Measurements from ENCODE around the gene CD22. TPM values are rescaled to one million over a fixed set of nuclear protein-coding genes. Genes with fewer than 3 reads are reported as not detected.
A peak's percentile ranks its signal among the peaks of the same experiment; 100 is the strongest.

CD22 gene
- total and polyA plus RNA-seq, 3 donors from 2014 or later, result 10.1 to 15.0 (median 15.0) TPM

DNA sequence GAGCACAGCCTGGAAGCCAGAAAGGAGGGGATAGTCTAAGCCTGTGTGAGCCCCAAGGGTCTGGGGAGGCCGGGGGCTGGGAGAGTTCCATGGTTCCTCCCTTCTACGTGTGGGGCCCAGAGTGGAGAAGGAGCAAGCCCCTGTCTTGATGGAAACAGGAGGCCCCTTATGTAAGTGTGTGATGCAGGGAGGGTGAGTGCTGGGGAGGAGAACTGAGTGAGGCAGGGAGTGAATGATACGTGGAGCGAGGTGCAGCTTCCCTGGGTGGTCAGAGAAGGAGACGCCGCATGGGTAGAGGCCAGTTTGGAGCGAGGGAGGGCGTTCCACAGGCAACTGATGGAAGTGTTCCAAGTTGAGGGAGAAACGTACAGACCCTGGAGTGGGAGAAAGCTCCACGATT is 21.1 kb upstream of the CD22 start:
- DNase-seq, result peak; percentile 31
- H3K27ac ChIP-seq, result peak overlapping the region in 1 of 2 donors; percentile 56
- 40 to 44% methylated on average over 10 of the region's 10 CpGs for WGBS, 2 donors
- intact Hi-C loops (cut with DNase I; ENCODE audit: low total_unique reads), result no loop called here
- peaks cover 43% of the 10 kb centered on the region for H3K4me1 ChIP-seq
- no peaks in the 10 kb centered on the region for H3K27me3 ChIP-seq
- H3K4me3 ChIP-seq, result no peak overlapping the region
- TF ChIP-seq, protein P1, sequence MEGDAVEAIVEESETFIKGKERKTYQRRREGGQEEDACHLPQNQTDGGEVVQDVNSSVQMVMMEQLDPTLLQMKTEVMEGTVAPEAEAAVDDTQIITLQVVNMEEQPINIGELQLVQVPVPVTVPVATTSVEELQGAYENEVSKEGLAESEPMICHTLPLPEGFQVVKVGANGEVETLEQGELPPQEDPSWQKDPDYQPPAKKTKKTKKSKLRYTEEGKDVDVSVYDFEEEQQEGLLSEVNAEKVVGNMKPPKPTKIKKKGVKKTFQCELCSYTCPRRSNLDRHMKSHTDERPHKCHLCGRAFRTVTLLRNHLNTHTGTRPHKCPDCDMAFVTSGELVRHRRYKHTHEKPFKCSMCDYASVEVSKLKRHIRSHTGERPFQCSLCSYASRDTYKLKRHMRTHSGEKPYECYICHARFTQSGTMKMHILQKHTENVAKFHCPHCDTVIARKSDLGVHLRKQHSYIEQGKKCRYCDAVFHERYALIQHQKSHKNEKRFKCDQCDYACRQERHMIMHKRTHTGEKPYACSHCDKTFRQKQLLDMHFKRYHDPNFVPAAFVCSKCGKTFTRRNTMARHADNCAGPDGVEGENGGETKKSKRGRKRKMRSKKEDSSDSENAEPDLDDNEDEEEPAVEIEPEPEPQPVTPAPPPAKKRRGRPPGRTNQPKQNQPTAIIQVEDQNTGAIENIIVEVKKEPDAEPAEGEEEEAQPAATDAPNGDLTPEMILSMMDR (IDR thresholded peaks at IDR 0.05), result no peak
- no peak for TF ChIP-seq POLR2A (IDR thresholded peaks at IDR 0.05)
- H3K9me3 ChIP-seq, result no peaks in the 10 kb centered on the region
- H3K36me3 ChIP-seq (ENCODE audit: low read depth, missing control alignments), result no peaks in the 10 kb centered on the region

- TF ChIP-seq POLR2A (IDR thresholded peaks at IDR 0.05), result no peak
- TF ChIP-seq, protein P1 (IDR thresholded peaks at IDR 0.05), result no peak
- WGBS, 2 donors, result 53 to 58% methylated on average over 7 of the region's 7 CpGs
- H3K9me3 ChIP-seq, result no peaks in the 10 kb centered on the region
- intact Hi-C loops (cut with DNase I; ENCODE audit: low total_unique reads), result no loop called here
- H3K36me3 ChIP-seq (ENCODE audit: low read depth, missing control alignments), result no peaks in the 10 kb centered on the region
- H3K27me3 ChIP-seq, result no peaks in the 10 kb centered on the region
- H3K4me3 ChIP-seq, result no peak overlapping the region
- H3K4me1 ChIP-seq, result peaks cover 43% of the 10 kb centered on the region
- no peak for DNase-seq
- peak overlapping the region; percentile 63 to 80 for H3K27ac ChIP-seq
Measured at GRCh38 chr19:35308910-35309309, 20.1 kb upstream of the CD22 start.

GRCh38 chr19:35309481-35310279 is 19.3 kb upstream of the CD22 start:
- intact Hi-C loops (cut with DNase I; ENCODE audit: low total_unique reads), result no loop called here
- Histone ChIP-seq H3K27me3 (no peaks in the 10 kb centered on the region), H3K27ac (peak overlapping the region; percentile 63 to 80), H3K36me3 (ENCODE audit: low read depth, missing control alignments) (no peaks in the 10 kb centered on the region), H3K4me3 (peak overlapping the region in 1 of 2 donors; percentile 12), H3K9me3 (no peaks in the 10 kb centered on the region), H3K4me1 (peaks cover 43% of the 10 kb centered on the region)
- 6 to 14% methylated on average over 9 to 47 of the region's 47 CpGs for WGBS, 2 donors
- no peak for TF ChIP-seq POLR2A (IDR thresholded peaks at IDR 0.05)
- TF ChIP-seq, protein P1 (IDR thresholded peaks at IDR 0.05), result no peak
- DNase-seq, result peak; percentile 90

DNA sequence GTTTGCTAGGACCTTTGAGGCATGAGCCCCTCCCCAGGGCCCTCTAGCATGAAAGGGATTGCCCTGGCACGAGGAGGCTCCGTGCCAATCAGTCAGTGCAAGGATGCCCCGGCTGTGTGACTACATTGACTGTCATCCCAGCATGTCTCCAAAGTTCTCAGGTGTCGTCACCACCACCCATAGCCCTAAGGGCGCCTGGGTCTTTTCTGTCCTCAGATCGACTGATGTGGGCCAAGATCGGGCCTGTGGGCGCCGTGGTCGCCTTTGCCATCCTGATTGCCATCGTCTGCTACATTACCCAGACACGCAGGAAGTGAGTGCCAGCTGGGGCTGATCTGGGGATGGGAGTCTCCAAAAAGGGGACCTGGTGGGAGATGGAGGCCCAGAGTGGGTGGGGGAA is 18.7 kb upstream of the CD22 start:
- intact Hi-C loops (cut with DNase I; ENCODE audit: low total_unique reads), result no loop called here
- H3K36me3 ChIP-seq (ENCODE audit: low read depth, missing control alignments), result no peaks in the 10 kb centered on the region
- peak overlapping the region in 1 of 2 donors; percentile 12 for H3K4me3 ChIP-seq
- no peaks in the 10 kb centered on the region for H3K9me3 ChIP-seq
- H3K27ac ChIP-seq, result peak overlapping the region; percentile 63 to 80
- H3K27me3 ChIP-seq, result no peaks in the 10 kb centered on the region
- WGBS, 2 donors, result 80 to 81% methylated on average over 9 to 12 of the region's 12 CpGs
- H3K4me1 ChIP-seq, result peaks cover 43% of the 10 kb centered on the region
- TF ChIP-seq POLR2A (IDR thresholded peaks at IDR 0.05), result no peak
- TF ChIP-seq, protein P1 (IDR thresholded peaks at IDR 0.05), result no peak
- DNase-seq, result no peak
